K562 (cell line): ENCODE data around the gene NBEAL2. TPM values are rescaled to one million over a fixed set of nuclear protein-coding genes. Genes with fewer than 3 reads are reported as not detected.

Experiments used
- BRD9 ChIP-seq: fragments of 450-650 bp; IDR thresholded peaks from 2 replicates; pipeline ENCODE4 v1.6.1; 2018; ENCODE audit warnings: low read depth; ENCODE audit not compliant: partially characterized antibody
- CCNT2 ChIP-seq: IDR thresholded peaks from 2 replicates; pipeline ENCODE4 v1.6.1; 2011; ENCODE audit warnings: borderline replicate concordance, low read depth, mild to moderate bottlenecking, moderate library complexity, mixed read lengths, low read length; ENCODE audit not compliant: insufficient read length; ENCODE audit errors: extremely low read depth
- CHD7 ChIP-seq: fragments of 200-600 bp; sonication (generic); IDR thresholded peaks from one replicate; pipeline ENCODE4 v1.6.1; 2012; ENCODE audit warnings: mild to moderate bottlenecking, low read depth, low read length, inconsistent platforms
- DEAF1 ChIP-seq: fragments of 450-650 bp; formaldehyde crosslinking; IDR thresholded peaks from 2 replicates; pipeline ENCODE4 v1.4.0; 2020; ENCODE audit warnings: mild to moderate bottlenecking, moderate library complexity
- ETV5 ChIP-seq: sonication (generic); formaldehyde crosslinking; IDR thresholded peaks from 2 replicates; pipeline ENCODE4 v1.4.0; 2020; ENCODE audit warnings: low read depth, mild to moderate bottlenecking, missing genetic modification reagents
- HMG20B ChIP-seq: fragments of 250-450 bp; sonication (Bioruptor Pico); IDR thresholded peaks from 2 replicates; pipeline ENCODE4 v1.5.0; 2021; ENCODE audit warnings: mild to moderate bottlenecking
- NFATC3 ChIP-seq: fragments of 450-650 bp; IDR thresholded peaks from 2 replicates; pipeline ENCODE4 v1.6.1; 2017; ENCODE audit warnings: mild to moderate bottlenecking
- PKNOX1 ChIP-seq: fragments of 450-650 bp; IDR thresholded peaks from 2 replicates; pipeline ENCODE4 v1.6.1; 2016
- PTRF ChIP-seq: fragments of 450-650 bp; IDR thresholded peaks from 2 replicates; pipeline ENCODE4 v1.6.1; 2016; ENCODE audit warnings: mild to moderate bottlenecking, missing genetic modification characterization, missing compliant biosample characterization
- TAF1 ChIP-seq: IDR thresholded peaks from 2 replicates; pipeline ENCODE4 v1.6.1; 2011; ENCODE audit warnings: mild to moderate bottlenecking, low read length, moderate library complexity; ENCODE audit not compliant: insufficient read depth, control insufficient read depth, severe bottlenecking; ENCODE audit errors: extremely low read depth
- TAF9B ChIP-seq: fragments of 450-650 bp; IDR thresholded peaks from 2 replicates; pipeline ENCODE4 v1.6.1; 2018; ENCODE audit warnings: mild to moderate bottlenecking; ENCODE audit not compliant: partially characterized antibody
- XRCC3 ChIP-seq: fragments of 450-650 bp; IDR thresholded peaks from 2 replicates; pipeline ENCODE4 v1.6.1; 2017; ENCODE audit warnings: mild to moderate bottlenecking, moderate library complexity
- ZNF395 ChIP-seq: fragments of 200-800 bp; sonication (Bioruptor generic); IDR thresholded peaks from 2 replicates; pipeline ENCODE4 v1.6.1; 2017; ENCODE audit warnings: missing genetic modification characterization, missing compliant biosample characterization
- polyA plus RNA-seq, 8 experiments: library from polyadenylated mRNA; depleted of rRNA in 4 of 8; stranded (reverse) in 5 of 8; unstranded in 3 of 8; fragments of >200 nt; fragmentation: Nextera tagmentation in 2 of 8; fragmentation: Illumina TruSeq in 1 of 8; extraction: Ambion mirVana in 2 of 8; extraction: Trizol in 1 of 8; gene quantifications; 2 replicates each; pipeline versions ENCODE4 v1.2.1 to v1.2.3, GENCODE V29; 2011 to 2014; ENCODE audit warnings: inconsistent platforms in 1 of 8, missing spikeins in 1 of 8
- total RNA-seq, 7 experiments: library from RNA; depleted of rRNA in 6 of 7; stranded (reverse); fragments of >200 nt in 6 of 7; fragmentation: Illumina TruSeq in 2 of 7; extraction: Trizol in 2 of 7; gene quantifications; 2 replicates each; pipeline versions ENCODE4 v1.2.1 to v1.2.3, GENCODE V29; 2011 to 2021; ENCODE audit warnings: low replicate concordance in 1 of 7

The NBEAL2 gene
- total and polyA plus RNA-seq, 9 of the 15 experiments (the other 6 are each of a cell fraction or from before 2014, with no cell fraction given), result 0.06 to 114 (median 29.6) TPM

- no peak for TF ChIP-seq TAF1
- no peak for TF ChIP-seq XRCC3
- TF ChIP-seq ETV5 (CRISPR knock-in tag), result no peak
- TF ChIP-seq PKNOX1, result peak; percentile 20; the same call in 1 of the 2 replicates
- no peak for TF ChIP-seq DEAF1 (CRISPR knock-in tag)
- TF ChIP-seq CCNT2, result no peak
- TF ChIP-seq NFATC3, result no peak
- TF ChIP-seq CHD7, result no peak
- TF ChIP-seq PTRF (tag), result no peak
- no peak for TF ChIP-seq BRD9
- TF ChIP-seq TAF9B, result no peak
- TF ChIP-seq HMG20B, result no peak
- TF ChIP-seq ZNF395, result no peak
These were observed 7.7 kb upstream of the NBEAL2 start (continued) for GRCh38 chr3:46971742-46972141.
